Caco-2 (cell line): ENCODE results near the gene TBCK. TPM values are rescaled to one million over a fixed set of nuclear protein-coding genes. Genes with fewer than 3 reads are reported as not detected.

Source experiments
- BruUV-seq: library from RNA; stranded (reverse); fragments of 400-500 nt; replicated peaks from 2 replicates; lab custom pipeline; 2021; lab: Mats Ljungman, UMichigan
- CTCF ChIA-PET: fragments of 300-600 bp; sonication (Branson Sonifier 250); formaldehyde crosslinking; loops from one replicate; lab custom pipeline; 2022; ENCODE audit warnings: antibody characterized with exemption; lab: Charles Lee
- POLR2A ChIA-PET: fragments of 300-600 bp; sonication (Branson Sonifier 250); formaldehyde crosslinking; loops from one replicate; lab custom pipeline; 2022; ENCODE audit warnings: antibody characterized with exemption; lab: Charles Lee
- DNase-seq, 2 experiments: peaks; one replicate each; pipeline versions ENCODE4 v3.0.0 to v3.0.0-alpha.2; 2020 to 2022
- H3K27me3 ChIP-seq: replicated peaks from 2 replicates; pipeline ENCODE4 v1.6.0; 2011; ENCODE audit warnings: low read length; ENCODE audit not compliant: control insufficient read depth, insufficient read depth
- H3K36me3 ChIP-seq: 2 replicates; pipeline ENCODE4 v1.5.1; 2011; ENCODE audit warnings: low read length; ENCODE audit not compliant: control insufficient read depth, insufficient read depth
- H3K4me1 ChIP-seq: fragments of 250-450 bp; sonication (Bioruptor Pico); 2 replicates; pipeline ENCODE4 v1.5.1; 2020; ENCODE audit warnings: mild to moderate bottlenecking
- H3K4me3 ChIP-seq: 2 replicates; pipeline ENCODE4 v1.5.1; 2011; ENCODE audit warnings: low read depth, mild to moderate bottlenecking, control low read depth, low read length
- H3K9me3 ChIP-seq: fragments of 250-450 bp; sonication (Bioruptor Pico); 2 replicates; pipeline ENCODE4 v1.5.1; 2020; ENCODE audit warnings: mild to moderate bottlenecking, moderate library complexity
- H3K27ac Mint-ChIP-seq: one replicate; pipeline ENCODE4 v1.8.0; 2022; ENCODE audit warnings: mixed read lengths; ENCODE audit not compliant: unreplicated experiment
- H3K27me3 Mint-ChIP-seq: one replicate; pipeline ENCODE4 v1.8.0; 2022; ENCODE audit warnings: mixed read lengths; ENCODE audit not compliant: insufficient read depth, unreplicated experiment
- H3K36me3 Mint-ChIP-seq: one replicate; pipeline ENCODE4 v1.8.0; 2022; ENCODE audit warnings: mild to moderate bottlenecking, mixed read lengths; ENCODE audit not compliant: insufficient read depth, unreplicated experiment
- H3K4me1 Mint-ChIP-seq: one replicate; pipeline ENCODE4 v1.8.0; 2022; ENCODE audit warnings: low read depth, mixed read lengths; ENCODE audit not compliant: unreplicated experiment
- H3K4me3 Mint-ChIP-seq: one replicate; pipeline ENCODE4 v1.8.0; 2022; ENCODE audit warnings: mild to moderate bottlenecking, moderate library complexity, mixed read lengths; ENCODE audit not compliant: unreplicated experiment
- H3K9me3 Mint-ChIP-seq: one replicate; pipeline ENCODE4 v1.8.0; 2022; ENCODE audit warnings: mixed read lengths; ENCODE audit not compliant: unreplicated experiment
- intact Hi-C: fragments of 100-400 bp; cut with micrococcal nuclease; formaldehyde crosslinking; loops from one replicate; pipeline ENCODE4 v1.10.0; 2022; ENCODE audit not compliant: unreplicated experiment
- total RNA-seq: library from RNA; stranded (reverse); gene quantifications from 2 replicates; pipeline ENCODE4 v1.2.3, GENCODE V29; 2022
- TF ChIP-seq, protein P1 (sequence below), 2 experiments: fragments of 200-600 bp in 1 of 2; IDR thresholded peaks; 1 replicate in 1 of 2; 2 replicates in 1 of 2; pipeline versions ENCODE4 v1.5.1 to v1.8.0; 2011 to 2022; ENCODE audit warnings: antibody characterized with exemption in 1 of 2, control low read depth in 1 of 2, inconsistent platforms in 1 of 2, low read depth in 1 of 2, low read length in 1 of 2, mild to moderate bottlenecking in 1 of 2, moderate library complexity in 1 of 2; ENCODE audit not compliant: insufficient read depth in 1 of 2, severe bottlenecking in 1 of 2, unreplicated experiment in 1 of 2

The TBCK gene
- total RNA-seq, 1 experiment from 2014 or later = 51.1 TPM

DNA sequence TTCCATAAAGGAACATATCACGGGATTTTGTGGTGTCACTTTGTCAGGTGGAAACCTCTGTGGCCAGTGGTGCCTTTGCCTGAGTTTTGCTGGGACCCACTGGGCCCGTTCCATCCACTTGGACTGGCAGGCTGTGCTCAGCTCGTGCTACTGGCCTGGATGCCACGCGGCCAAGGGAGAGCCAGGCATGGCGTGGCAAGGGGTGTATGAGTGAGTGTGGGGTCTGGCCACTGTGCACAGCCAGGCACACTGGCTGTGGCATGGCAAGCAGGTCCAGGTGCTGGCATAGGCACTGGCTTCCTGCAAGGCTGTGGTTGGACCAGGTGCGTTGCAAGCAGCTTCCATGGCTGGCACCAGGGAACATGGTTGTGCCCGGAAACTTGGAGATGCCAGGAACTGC, 60.8 kb downstream of the TBCK start:
- Mint-ChIP-seq H3K27ac (no peak overlapping the region), H3K4me1 (peaks cover 31% of the 10 kb centered on the region), H3K27me3 (no peaks in the 10 kb centered on the region), H3K4me3 (no peak overlapping the region), H3K36me3 (peaks cover 16% of the 10 kb centered on the region), H3K9me3 (no peaks in the 10 kb centered on the region)
- Histone ChIP-seq H3K4me1 (peaks cover 46% of the 10 kb centered on the region), H3K4me3 (no peak overlapping the region), H3K27me3 (no peaks in the 10 kb centered on the region), H3K36me3 (peaks cover 15% of the 10 kb centered on the region), H3K9me3 (peaks cover 7% of the 10 kb centered on the region; the same call in 1 of the 2 replicates)
- TF ChIP-seq, protein P1, sequence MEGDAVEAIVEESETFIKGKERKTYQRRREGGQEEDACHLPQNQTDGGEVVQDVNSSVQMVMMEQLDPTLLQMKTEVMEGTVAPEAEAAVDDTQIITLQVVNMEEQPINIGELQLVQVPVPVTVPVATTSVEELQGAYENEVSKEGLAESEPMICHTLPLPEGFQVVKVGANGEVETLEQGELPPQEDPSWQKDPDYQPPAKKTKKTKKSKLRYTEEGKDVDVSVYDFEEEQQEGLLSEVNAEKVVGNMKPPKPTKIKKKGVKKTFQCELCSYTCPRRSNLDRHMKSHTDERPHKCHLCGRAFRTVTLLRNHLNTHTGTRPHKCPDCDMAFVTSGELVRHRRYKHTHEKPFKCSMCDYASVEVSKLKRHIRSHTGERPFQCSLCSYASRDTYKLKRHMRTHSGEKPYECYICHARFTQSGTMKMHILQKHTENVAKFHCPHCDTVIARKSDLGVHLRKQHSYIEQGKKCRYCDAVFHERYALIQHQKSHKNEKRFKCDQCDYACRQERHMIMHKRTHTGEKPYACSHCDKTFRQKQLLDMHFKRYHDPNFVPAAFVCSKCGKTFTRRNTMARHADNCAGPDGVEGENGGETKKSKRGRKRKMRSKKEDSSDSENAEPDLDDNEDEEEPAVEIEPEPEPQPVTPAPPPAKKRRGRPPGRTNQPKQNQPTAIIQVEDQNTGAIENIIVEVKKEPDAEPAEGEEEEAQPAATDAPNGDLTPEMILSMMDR (IDR thresholded peaks at IDR 0.05; ENCODE audit: insufficient read depth in 1 of 2, low read depth in 1 of 2, low read length in 1 of 2, severe bottlenecking in 1 of 2, unreplicated experiment in 1 of 2) = no peak
- CTCF ChIA-PET = no interaction called here
- no peak for DNase-seq
- BruUV-seq = no TSS peak
- intact Hi-C loops = no loop called here
- POLR2A ChIA-PET = no interaction called here

DNA sequence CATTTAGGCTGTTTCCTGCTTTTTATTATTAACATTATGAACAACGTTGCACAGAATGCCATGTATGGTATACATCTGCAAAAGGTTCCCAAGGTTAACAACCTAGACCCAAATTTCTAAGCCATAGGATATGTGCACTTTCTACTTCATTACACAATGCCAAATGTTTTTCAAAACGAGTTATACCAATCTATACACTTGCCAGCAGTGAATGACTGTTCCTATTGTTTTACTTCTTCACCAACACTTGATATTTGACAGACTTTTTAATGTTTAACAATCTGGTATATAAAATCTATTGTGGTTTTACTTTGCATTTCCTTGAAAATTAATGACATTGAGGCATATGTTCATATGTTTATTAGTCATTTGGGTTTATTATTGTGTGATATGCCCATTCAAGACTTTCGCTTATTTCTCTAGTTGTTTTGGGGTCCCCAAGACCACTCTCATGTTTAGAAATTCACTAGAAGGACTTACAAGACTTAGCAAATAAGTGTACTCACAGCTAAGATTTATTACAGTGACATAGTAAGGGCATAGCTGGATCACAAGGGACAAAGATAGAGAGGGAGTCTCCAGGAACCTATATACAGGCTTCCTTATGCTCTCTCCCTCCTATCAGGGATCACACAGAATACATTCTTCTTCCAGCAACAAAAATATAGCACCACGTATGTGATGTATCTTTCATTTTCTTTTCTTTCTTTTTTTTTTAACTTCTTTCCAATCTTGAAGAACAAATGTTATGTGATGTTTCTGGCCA, 62.5 kb downstream of the TBCK start:
- BruUV-seq = no TSS peak
- Mint-ChIP-seq H3K27ac (no peak overlapping the region), H3K36me3 (peaks cover 25% of the 10 kb centered on the region), H3K9me3 (no peaks in the 10 kb centered on the region), H3K4me3 (no peak overlapping the region), H3K27me3 (no peaks in the 10 kb centered on the region), H3K4me1 (peaks cover 25% of the 10 kb centered on the region)
- ChIA-PET POLR2A (interaction anchor here (0.6 kb wide), 1 partner anchor 112 kb away, joined by 4 read pairs; no protein-coding TSS in a partner anchor), CTCF (no interaction called here)
- H3K27me3 ChIP-seq = no peaks in the 10 kb centered on the region
- no peak overlapping the region for H3K4me3 ChIP-seq
- peaks cover 16% of the 10 kb centered on the region for H3K36me3 ChIP-seq
- intact Hi-C loops = no loop called here
- TF ChIP-seq, protein P1 (IDR thresholded peaks at IDR 0.05; ENCODE audit: insufficient read depth in 1 of 2, low read depth in 1 of 2, low read length in 1 of 2, severe bottlenecking in 1 of 2, unreplicated experiment in 1 of 2) = no peak
- peaks cover 29% of the 10 kb centered on the region for H3K4me1 ChIP-seq
- no peak for DNase-seq
- peaks cover 7% of the 10 kb centered on the region; the same call in 1 of the 2 replicates for H3K9me3 ChIP-seq

DNA sequence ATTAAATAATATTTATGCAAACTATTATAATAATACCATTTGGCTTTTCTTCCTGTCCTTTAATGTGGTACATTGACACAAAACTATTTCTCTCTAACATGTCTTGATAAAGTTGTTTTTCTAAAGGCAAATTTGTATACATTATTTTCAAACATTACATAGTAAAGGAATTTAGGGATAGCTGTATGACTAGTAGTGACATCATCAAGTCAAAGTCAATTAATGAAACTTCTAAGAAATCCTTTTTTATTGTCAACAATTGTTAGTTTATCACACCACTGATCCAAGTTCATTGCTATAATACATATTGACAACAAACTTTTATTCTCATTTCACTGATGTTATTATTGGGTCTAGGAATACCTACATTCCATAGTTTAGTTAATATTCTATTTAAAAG, 68.4 kb downstream of the TBCK start:
- Histone ChIP-seq H3K4me3 (no peak overlapping the region), H3K9me3 (no peaks in the 10 kb centered on the region), H3K4me1 (0 out of 2 replicates have a peak, but pooled peaks cover 9% of the 10 kb centered on the region), H3K27me3 (no peaks in the 10 kb centered on the region), H3K36me3 (peaks cover 1% of the 10 kb centered on the region; the same call in 1 of the 2 replicates)
- ChIA-PET CTCF (interaction anchor here (0.6 kb wide), 1 partner anchor 24 kb away, joined by 5 read pairs; no protein-coding TSS in a partner anchor), POLR2A (no interaction called here)
- no peak overlapping the region for H3K4me3 Mint-ChIP-seq
- H3K4me1 Mint-ChIP-seq = no peaks in the 10 kb centered on the region
- DNase-seq = no peak
- no peak overlapping the region for H3K27ac Mint-ChIP-seq
- no TSS peak for BruUV-seq
- H3K36me3 Mint-ChIP-seq = peaks cover 24% of the 10 kb centered on the region
- no peaks in the 10 kb centered on the region for H3K9me3 Mint-ChIP-seq
- intact Hi-C loops = no loop called here
- no peaks in the 10 kb centered on the region for H3K27me3 Mint-ChIP-seq
- TF ChIP-seq, protein P1 (IDR thresholded peaks at IDR 0.05; ENCODE audit: insufficient read depth in 1 of 2, low read depth in 1 of 2, low read length in 1 of 2, severe bottlenecking in 1 of 2, unreplicated experiment in 1 of 2) = no peak
